HCT116 (cell line): Measurements from ENCODE around the gene ITGA1. TPM values are rescaled to one million over a fixed set of nuclear protein-coding genes. Genes with fewer than 3 reads are reported as not detected.

Experiments
- ATAC-seq: fragments of 200-7000 bp; cut with Tn5 transposase; 2 replicates; pipeline ENCODE4 v1.9.1; 2020; ENCODE audit warnings: mild to moderate bottlenecking, moderate library complexity
- BruUV-seq: library from RNA; stranded (reverse); fragments of 400-500 nt; replicated peaks from 2 replicates; lab custom pipeline; 2021; lab: Mats Ljungman, UMichigan
- CTCF ChIA-PET: fragments of 300-600 bp; sonication (Branson Sonifier 250); formaldehyde crosslinking; loops from one replicate; lab custom pipeline; 2021; ENCODE audit warnings: antibody characterized with exemption; lab: Charles Lee
- POLR2A ChIA-PET: fragments of 300-600, 350-600 bp; sonication (Branson Sonifier 250); formaldehyde crosslinking; loops from one replicate; lab custom pipeline; 2021; ENCODE audit warnings: antibody characterized with exemption; lab: Charles Lee
- RAD21 ChIA-PET, 2 experiments: fragments of 300-600 bp; sonication (Branson Sonifier 250); formaldehyde crosslinking; loops; one replicate each; lab custom pipeline; 2023; ENCODE audit warnings: low total read pairs in 2 of 2; ENCODE audit not compliant: uncharacterized antibody in 2 of 2, unreplicated experiment in 2 of 2, low non-redundant PET in 1 of 2; lab: Charles Lee
- DNase-seq: peaks from one replicate; pipeline ENCODE4 v3.0.0-alpha.2; 2010; ENCODE audit warnings: low read depth, low spot score
- H2AFZ ChIP-seq: fragments of 200-600 bp; shearing (Covaris generic), sonication (generic); 2 replicates; pipeline ENCODE4 v1.6.1; 2017; ENCODE audit warnings: low read depth, mixed run types, mixed read lengths, antibody characterized with exemption, low read length; ENCODE audit not compliant: poor library complexity, severe bottlenecking
- H3K27ac ChIP-seq: 2 replicates; pipeline ENCODE4 v1.5.1; 2012; ENCODE audit warnings: low read depth, low read length
- H3K27me3 ChIP-seq: fragments of 200-600 bp; sonication (generic); 2 replicates; pipeline ENCODE4 v1.6.1; 2016; ENCODE audit warnings: mixed run types, low read length, mixed read lengths; ENCODE audit not compliant: insufficient read depth
- H3K36me3 ChIP-seq, 2 experiments: fragments of 200-500 bp in 1 of 2; fragments of 200-600 bp in 1 of 2; sonication (Bioruptor generic) in 1 of 2; sonication (generic) in 1 of 2; 2 replicates each; pipeline versions ENCODE4 v1.5.1 to v1.6.1; 2014 to 2016; ENCODE audit warnings: low read length in 2 of 2, inconsistent platforms in 1 of 2, mixed read lengths in 1 of 2, mixed run types in 1 of 2; ENCODE audit not compliant: insufficient read depth in 2 of 2, control insufficient read depth in 1 of 2
- H3K4me1 ChIP-seq, 2 experiments: fragments of 200-600 bp in 1 of 2; sonication (generic) in 1 of 2; 2 replicates each; pipeline versions ENCODE4 v1.5.1 to v1.6.1; 2012 to 2017; ENCODE audit warnings: low read length in 2 of 2, inconsistent platforms in 1 of 2, mild to moderate bottlenecking in 1 of 2, mixed read lengths in 1 of 2, mixed run types in 1 of 2, moderate library complexity in 1 of 2; ENCODE audit not compliant: insufficient read depth in 2 of 2, control insufficient read depth in 1 of 2
- H3K4me2 ChIP-seq: fragments of 200-600 bp; sonication (generic); 2 replicates; pipeline ENCODE4 v1.6.1; 2017; ENCODE audit warnings: mixed run types, low read length, mixed read lengths
- H3K4me3 ChIP-seq, 2 experiments: fragments of 200-600 bp in 1 of 2; sonication (generic) in 1 of 2; replicated peaks in 1 of 2; 2 replicates each; pipeline ENCODE4 v1.5.1; 2011 to 2016; ENCODE audit warnings: low read length in 2 of 2, control low read depth in 1 of 2, low read depth in 1 of 2, mild to moderate bottlenecking in 1 of 2, mixed read lengths in 1 of 2, mixed run types in 1 of 2
- H3K79me2 ChIP-seq: fragments of 200-600 bp; sonication (generic); 2 replicates; pipeline ENCODE4 v1.6.1; 2017; ENCODE audit warnings: mild to moderate bottlenecking, mixed run types, low read length, moderate library complexity, mixed read lengths; ENCODE audit not compliant: insufficient read depth
- H3K9ac ChIP-seq: fragments of 200-600 bp; sonication (generic); 2 replicates; pipeline ENCODE4 v1.6.1; 2016; ENCODE audit warnings: low read length, mixed read lengths
- H3K9me2 ChIP-seq: fragments of 200-600 bp; sonication (generic), shearing (Covaris generic); 2 replicates; pipeline ENCODE4 v1.6.1; 2017; ENCODE audit warnings: mixed run types, mild to moderate bottlenecking, moderate library complexity; ENCODE audit not compliant: insufficient read depth
- H3K9me3 ChIP-seq, 2 experiments: fragments of 200-500 bp in 1 of 2; fragments of 200-600 bp in 1 of 2; sonication (Bioruptor generic) in 1 of 2; sonication (generic) in 1 of 2; 2 replicates each; pipeline ENCODE4 v1.6.1; 2014 to 2017; ENCODE audit warnings: low read length in 2 of 2, mixed read lengths in 2 of 2, inconsistent platforms in 1 of 2, low read depth in 1 of 2, mild to moderate bottlenecking in 1 of 2, mixed run types in 1 of 2, moderate library complexity in 1 of 2; ENCODE audit not compliant: control insufficient read depth in 1 of 2, insufficient read depth in 1 of 2
- H4K20me1 ChIP-seq: fragments of 200-600 bp; sonication (generic), shearing (Covaris generic); 2 replicates; pipeline ENCODE4 v1.6.1; 2017; ENCODE audit warnings: mixed run types, mild to moderate bottlenecking, moderate library complexity; ENCODE audit not compliant: insufficient read depth
- ATF3 ChIP-seq: IDR thresholded peaks from 2 replicates; pipeline ENCODE4 v1.6.1; 2012
- CBX3 ChIP-seq: IDR thresholded peaks from 2 replicates; pipeline ENCODE4 v1.6.1; 2012; ENCODE audit warnings: low read depth
- CEBPB ChIP-seq: IDR thresholded peaks from 2 replicates; pipeline ENCODE4 v1.6.1; 2012; ENCODE audit warnings: low read depth
- CTCF ChIP-seq, 3 experiments: fragments of 200-600 bp in 1 of 3; sonication (generic) in 1 of 3; IDR thresholded peaks in 2 of 3; conservative IDR thresholded peaks in 1 of 3; 2 replicates each; pipeline ENCODE4 v1.5.1; 2012 to 2017; ENCODE audit warnings: low read depth in 2 of 3, low read length in 2 of 3, antibody characterized with exemption in 1 of 3, borderline replicate concordance in 1 of 3, control low read depth in 1 of 3, mild to moderate bottlenecking in 1 of 3, mixed read lengths in 1 of 3, mixed run types in 1 of 3, moderate library complexity in 1 of 3; ENCODE audit not compliant: insufficient read depth in 1 of 3
- ELF1 ChIP-seq: IDR thresholded peaks from 2 replicates; pipeline ENCODE4 v1.6.1; 2012; ENCODE audit warnings: low read depth, borderline replicate concordance
- EZH2 ChIP-seq: fragments of 200-600 bp; sonication (generic); IDR thresholded peaks from 2 replicates; pipeline ENCODE4 v1.6.1; 2017; ENCODE audit warnings: antibody characterized with exemption, mixed run types
- EZH2phosphoT487 ChIP-seq: fragments of 200-600 bp; IDR thresholded peaks from 2 replicates; pipeline ENCODE4 v1.6.1; 2018; ENCODE audit warnings: antibody characterized with exemption, borderline replicate concordance
- FOSL1 ChIP-seq: IDR thresholded peaks from 2 replicates; pipeline ENCODE4 v1.6.1; 2012; ENCODE audit warnings: low read depth
- JUND ChIP-seq: IDR thresholded peaks from 2 replicates; pipeline ENCODE4 v1.6.1; 2012
- MAX ChIP-seq: IDR thresholded peaks from 2 replicates; pipeline ENCODE4 v1.6.1; 2012
- POLR2A ChIP-seq: IDR thresholded peaks from 2 replicates; pipeline ENCODE4 v1.7.0; 2011; ENCODE audit warnings: borderline replicate concordance; ENCODE audit not compliant: insufficient read depth, insufficient read length; ENCODE audit errors: extremely low read depth
- POLR2AphosphoS5 ChIP-seq: IDR thresholded peaks from 2 replicates; pipeline ENCODE4 v1.6.1; 2011; ENCODE audit warnings: mild to moderate bottlenecking, low read depth, low read length, moderate library complexity
- RAD21 ChIP-seq: IDR thresholded peaks from 2 replicates; pipeline ENCODE4 v1.6.1; 2012; ENCODE audit warnings: low read depth, mild to moderate bottlenecking
- SP1 ChIP-seq: IDR thresholded peaks from 2 replicates; pipeline ENCODE4 v1.6.1; 2012; ENCODE audit warnings: low read depth
- SRF ChIP-seq: IDR thresholded peaks from 2 replicates; pipeline ENCODE4 v1.6.1; 2012; ENCODE audit warnings: low read depth
- YY1 ChIP-seq: IDR thresholded peaks from 2 replicates; pipeline ENCODE4 v1.6.1; 2011; ENCODE audit warnings: low read length, low read depth, moderate library complexity, mild to moderate bottlenecking; ENCODE audit not compliant: insufficient replicate concordance; ENCODE audit errors: extremely low read depth
- ZBTB33 ChIP-seq: IDR thresholded peaks from 2 replicates; pipeline ENCODE4 v1.6.1; 2011; ENCODE audit warnings: mild to moderate bottlenecking, low read length, moderate library complexity; ENCODE audit not compliant: insufficient replicate concordance; ENCODE audit errors: extremely low read depth
- ZFX ChIP-seq: fragments of 450-650 bp; IDR thresholded peaks from 2 replicates; pipeline ENCODE4 v1.6.1; 2017
- ZNF274 ChIP-seq: fragments of 200-500 bp; sonication (Bioruptor generic); IDR thresholded peaks from 2 replicates; pipeline ENCODE4 v1.6.1; 2014; ENCODE audit warnings: mild to moderate bottlenecking, low read depth, low read length, inconsistent platforms
- intact Hi-C: fragments of 100-400 bp; cut with micrococcal nuclease; formaldehyde crosslinking; loops from 2 replicates; pipeline ENCODE4 v1.10.0; 2022
- total RNA-seq: library from RNA; stranded (reverse); gene quantifications from one replicate; pipeline ENCODE4 v1.2.1, GENCODE V29; 2021; ENCODE audit not compliant: unreplicated experiment

The ITGA1 gene
- total RNA-seq, 1 experiment from 2014 or later: 1.8 TPM

- Histone ChIP-seq H2AFZ (no peak within 1 kb of the TSS), H3K4me2 (peak within 1 kb of the TSS; percentile 92), H3K27ac (peak within 1 kb of the TSS; percentile 82), H3K9ac (peak within 1 kb of the TSS; percentile 69), H3K79me2 (peaks cover 40% of the 10 kb centered on the region), H3K9me3 (no peaks in the 10 kb centered on the region), H3K4me3 (peak within 1 kb of the TSS; percentile 84 to 87), H4K20me1 (no peaks in the 10 kb centered on the region), H3K27me3 (no peaks in the 10 kb centered on the region), H3K9me2 (no peaks in the 10 kb centered on the region), H3K36me3 (peaks cover 0 to 8% of the 10 kb centered on the region in 2 experiments; a peak in 1 of 4 replicates), H3K4me1 (peaks cover 31 to 53% of the 10 kb centered on the region in 2 experiments)
- RAD21 ChIA-PET: interaction anchor here (0.9 to 1.4 kb wide), 3 partner anchors 41 to 42 kb away, joined by 3 to 5 read pairs (median 4); no protein-coding TSS in a partner anchor
- intact Hi-C loops: loop anchor here (2.0 kb wide), 1 partner anchor 46 kb away; no protein-coding TSS in a partner anchor
- peak; percentile 36 for DNase-seq
- POLR2A ChIA-PET: interaction anchor here (0.7 to 1.2 kb wide), 3 partner anchors 8 to 42 kb away, joined by 3 to 4 read pairs (median 3); no protein-coding TSS in a partner anchor
- peak; percentile 75 for ATAC-seq
- BruUV-seq: TSS peak; percentile 55
- CTCF ChIA-PET: interaction anchor here (0.8 to 1.2 kb wide), 3 partner anchors 10 to 41 kb away, joined by 3 read pairs; no protein-coding TSS in a partner anchor
- TF ChIP-seq EZH2phosphoT487: no peak
- TF ChIP-seq ZBTB33: no peak
- no peak for TF ChIP-seq ZNF274
- TF ChIP-seq ELF1: no peak
- TF ChIP-seq CTCF (IDR thresholded peaks at IDR 0.05 in 2 of 3, conservative IDR thresholded peaks at IDR 0.05 in 1 of 3; ENCODE audit: borderline replicate concordance in 1 of 3, insufficient read depth in 1 of 3, low read depth in 2 of 3, low read length in 2 of 3): no peak
- no peak for TF ChIP-seq ATF3
- no peak for TF ChIP-seq EZH2
- no peak for TF ChIP-seq YY1
- TF ChIP-seq SRF: no peak
- no peak for TF ChIP-seq POLR2A
- no peak for TF ChIP-seq FOSL1
- TF ChIP-seq CBX3: no peak
- peak; percentile 24; the same call in 1 of the 2 replicates for TF ChIP-seq SP1
- TF ChIP-seq POLR2AphosphoS5: peak; percentile 84
- no peak for TF ChIP-seq ZFX
- no peak for TF ChIP-seq JUND
- peak; percentile 52; the same call in 1 of the 2 replicates for TF ChIP-seq MAX
- TF ChIP-seq CEBPB: no peak
- TF ChIP-seq RAD21: peak; percentile 11; the same call in 1 of the 2 replicates
These were observed 201.5 kb downstream of the ITGA1 start, which contains the start of gene ITGA2 for GRCh38 chr5:52989025-52989780. Gene ITGA2, plus strand, starts transcription at chr5:52989352. Its CDS starts 117 bp downstream, at chr5:52989469.
